Mesendoderm (in vitro differentiated cells): Measurements from ENCODE around the gene SLC4A4.

Experiments used
- DNase-seq: peaks from one replicate; pipeline ENCODE4 v3.0.0; 2013
- H2AK5ac ChIP-seq: 2 replicates; pipeline ENCODE4 v1.6.1; 2013; ENCODE audit warnings: low read length, inconsistent platforms
- H2BK120ac ChIP-seq: 2 replicates; pipeline ENCODE4 v1.6.1; 2013; ENCODE audit warnings: low read depth, mild to moderate bottlenecking, low read length, moderate library complexity, mixed read lengths
- H2BK15ac ChIP-seq: replicated peaks from 2 replicates; pipeline ENCODE4 v1.6.1; 2013; ENCODE audit warnings: low read depth, mild to moderate bottlenecking, moderate library complexity
- H2BK5ac ChIP-seq: 2 replicates; pipeline ENCODE4 v1.6.1; 2013; ENCODE audit warnings: low read length, inconsistent platforms
- H3K18ac ChIP-seq: 2 replicates; pipeline ENCODE4 v1.6.1; 2013; ENCODE audit warnings: mild to moderate bottlenecking, low read length, mixed read lengths
- H3K23ac ChIP-seq: one replicate; pipeline ENCODE4 v1.6.1; 2013; ENCODE audit warnings: low read length
- H3K27ac ChIP-seq: 2 replicates; pipeline ENCODE4 v1.5.1; 2013; ENCODE audit warnings: low read depth, mild to moderate bottlenecking, inconsistent platforms, low read length, moderate library complexity
- H3K27me3 ChIP-seq: 2 replicates; pipeline ENCODE4 v1.6.1; 2013; ENCODE audit warnings: low read length, control low read depth, mild to moderate bottlenecking, inconsistent platforms; ENCODE audit not compliant: insufficient read depth, poor library complexity
- H3K36me3 ChIP-seq: 2 replicates; pipeline ENCODE4 v1.6.1; 2013; ENCODE audit warnings: low read length, inconsistent platforms; ENCODE audit not compliant: control insufficient read depth, insufficient read depth
- H3K4ac ChIP-seq: one replicate; pipeline ENCODE4 v1.6.1; 2013; ENCODE audit warnings: low read depth, mild to moderate bottlenecking, low read length, moderate library complexity
- H3K4me1 ChIP-seq: 2 replicates; pipeline ENCODE4 v1.6.1; 2013; ENCODE audit warnings: low read depth, low read length, inconsistent platforms; ENCODE audit not compliant: control insufficient read depth
- H3K4me2 ChIP-seq: 2 replicates; pipeline ENCODE4 v1.6.1; 2013; ENCODE audit warnings: low read length
- H3K4me3 ChIP-seq: 2 replicates; pipeline ENCODE4 v1.5.1; 2013; ENCODE audit warnings: mild to moderate bottlenecking, low read length
- H3K56ac ChIP-seq: one replicate; pipeline ENCODE4 v1.6.1; 2013; ENCODE audit warnings: low read length
- H3K79me1 ChIP-seq: 2 replicates; pipeline ENCODE4 v1.6.1; 2013; ENCODE audit warnings: low read length, inconsistent platforms
- H3K79me2 ChIP-seq: 2 replicates; pipeline ENCODE4 v1.6.1; 2013; ENCODE audit warnings: mild to moderate bottlenecking, low read length; ENCODE audit not compliant: control insufficient read depth, insufficient read depth
- H3K9ac ChIP-seq: 2 replicates; pipeline ENCODE4 v1.6.1; 2013; ENCODE audit warnings: low read length, inconsistent platforms
- H4K5ac ChIP-seq: one replicate; pipeline ENCODE4 v1.6.1; 2013; ENCODE audit warnings: low read length
- H4K8ac ChIP-seq: one replicate; pipeline ENCODE4 v1.6.1; 2013; ENCODE audit warnings: low read depth, mild to moderate bottlenecking, control low read depth, low read length, moderate library complexity
- WGBS: extraction: QIAGEN DNeasy Blood & Tissue Kit; methylation state at CpG from one replicate; pipeline ENCODE4 v1.1.7; 2013; ENCODE audit warnings: low lambda C conversion rate, missing lambda C conversion rate; ENCODE audit not compliant: insufficient coverage; ENCODE audit errors: extremely low coverage; 5-methylcytosine and 5-hydroxymethylcytosine counted together

Gene SLC4A4

DNA sequence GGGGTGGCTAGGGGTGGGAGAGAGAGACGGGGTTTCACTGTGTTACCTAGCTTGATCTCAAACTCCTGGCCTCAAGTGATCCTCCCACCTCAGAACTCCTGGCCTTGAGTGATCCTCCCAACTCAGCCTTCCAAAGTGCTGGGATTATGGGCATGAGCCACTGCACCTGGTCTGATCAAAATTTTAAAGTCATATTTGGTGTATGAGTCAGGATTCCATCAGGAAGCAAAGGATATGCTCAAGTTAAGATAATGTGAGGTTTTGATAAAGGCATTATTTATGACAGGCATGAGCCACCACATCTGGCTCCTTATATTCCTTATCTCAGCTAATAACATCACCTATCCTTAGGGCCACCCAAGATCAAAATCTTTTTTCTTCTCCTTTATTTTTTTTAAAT, 182.0 kb downstream of the SLC4A4 start:
- no CpG with 5 or more reads among the region's 1 CpG for WGBS
- no peak overlapping the region for H4K8ac ChIP-seq
- H3K27ac ChIP-seq: no peak overlapping the region

DNA sequence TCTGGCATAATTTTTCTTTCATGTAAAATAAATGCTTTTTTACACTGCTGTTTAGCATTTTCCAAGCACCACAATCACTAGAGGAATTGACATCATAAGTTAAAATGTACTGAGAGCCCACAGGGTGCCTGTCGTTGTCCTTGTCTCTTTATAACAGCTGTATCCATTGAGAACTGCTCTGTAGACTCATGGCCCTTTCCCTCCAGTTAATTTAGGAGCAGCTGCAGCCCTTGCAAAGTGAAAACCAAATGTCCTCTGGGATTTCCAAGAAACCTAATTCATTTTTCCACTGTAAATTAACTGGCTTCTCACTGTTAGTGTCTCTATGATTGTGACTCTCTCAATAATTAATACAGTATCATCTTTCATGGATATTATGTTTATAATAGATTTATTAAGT, 185.9 kb downstream of the SLC4A4 start:
- Histone ChIP-seq H3K4ac (no peak overlapping the region), H3K27ac (no peak overlapping the region), H2BK15ac (no peak overlapping the region), H2BK120ac (no peak overlapping the region), H2BK5ac (no peak overlapping the region), H3K79me1 (no peaks in the 10 kb centered on the region), H3K56ac (no peak overlapping the region), H4K8ac (no peak overlapping the region), H3K23ac (no peak overlapping the region), H3K79me2 (no peaks in the 10 kb centered on the region), H3K9ac (no peak overlapping the region), H2AK5ac (no peak overlapping the region), H3K4me1 (no peaks in the 10 kb centered on the region), H3K27me3 (no peaks in the 10 kb centered on the region), H3K18ac (no peak overlapping the region), H3K36me3 (no peaks in the 10 kb centered on the region), H4K5ac (no peak overlapping the region), H3K4me2 (no peak overlapping the region), H3K4me3 (no peak overlapping the region)
- no CpG with 5 or more reads among the region's 1 CpG for WGBS
- DNase-seq: no peak

More for the DNA sequence above, 182.0 kb downstream of the SLC4A4 start:
- H3K27me3 ChIP-seq: no peaks in the 10 kb centered on the region
- H2AK5ac ChIP-seq: no peak overlapping the region
- H3K18ac ChIP-seq: no peak overlapping the region
- no peak overlapping the region for H3K23ac ChIP-seq
- H3K4ac ChIP-seq: no peak overlapping the region
- no peak overlapping the region for H2BK120ac ChIP-seq
- no peak overlapping the region for H3K4me2 ChIP-seq
- no peak overlapping the region for H3K9ac ChIP-seq
- H3K56ac ChIP-seq: no peak overlapping the region
- H3K4me1 ChIP-seq: no peaks in the 10 kb centered on the region
- no peak overlapping the region for H2BK15ac ChIP-seq
- no peak overlapping the region for H4K5ac ChIP-seq
- H3K36me3 ChIP-seq: no peaks in the 10 kb centered on the region
- DNase-seq: no peak
- H2BK5ac ChIP-seq: no peak overlapping the region
- no peak overlapping the region for H3K4me3 ChIP-seq
- H3K79me1 ChIP-seq: no peaks in the 10 kb centered on the region
- H3K79me2 ChIP-seq: no peaks in the 10 kb centered on the region

DNA sequence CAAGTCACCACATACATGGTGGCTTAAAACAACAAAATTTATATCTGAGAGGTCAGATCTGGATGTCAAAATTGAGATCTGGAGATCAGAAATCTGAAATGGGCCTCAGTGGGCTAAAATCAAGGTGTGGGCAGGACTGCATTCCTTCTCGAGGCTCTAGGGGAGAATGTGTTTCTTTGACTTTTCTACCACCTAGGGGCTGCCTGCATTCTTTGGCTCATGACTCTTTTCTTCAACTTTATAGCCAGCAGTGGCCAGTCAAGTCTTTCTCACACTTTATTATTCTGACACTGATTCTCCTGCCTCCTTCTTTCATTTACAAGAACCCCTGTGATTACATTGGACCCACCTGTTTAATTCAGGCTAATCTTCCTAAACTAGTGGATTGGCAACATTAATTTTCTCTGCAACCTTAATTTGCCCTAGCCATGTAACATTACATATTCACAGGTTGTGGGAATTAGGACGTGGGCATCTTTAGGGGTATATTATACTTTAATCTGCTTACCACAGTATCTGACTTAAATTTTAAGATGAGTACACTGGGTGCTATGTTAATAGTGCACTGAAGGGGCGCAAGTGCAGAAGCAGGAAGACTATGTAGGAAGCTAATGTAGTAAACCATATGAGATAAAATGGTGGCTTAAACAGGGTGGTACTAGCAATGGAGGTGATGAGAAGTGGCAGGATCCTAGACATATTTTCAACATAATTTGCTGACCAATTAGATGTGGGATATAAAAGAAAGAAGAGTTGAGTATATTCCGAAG, 188.0 kb downstream of the SLC4A4 start:
- Histone ChIP-seq H3K18ac (no peak overlapping the region), H3K79me2 (no peaks in the 10 kb centered on the region)
- WGBS: no CpG with 5 or more reads among the region's 4 CpGs

DNA sequence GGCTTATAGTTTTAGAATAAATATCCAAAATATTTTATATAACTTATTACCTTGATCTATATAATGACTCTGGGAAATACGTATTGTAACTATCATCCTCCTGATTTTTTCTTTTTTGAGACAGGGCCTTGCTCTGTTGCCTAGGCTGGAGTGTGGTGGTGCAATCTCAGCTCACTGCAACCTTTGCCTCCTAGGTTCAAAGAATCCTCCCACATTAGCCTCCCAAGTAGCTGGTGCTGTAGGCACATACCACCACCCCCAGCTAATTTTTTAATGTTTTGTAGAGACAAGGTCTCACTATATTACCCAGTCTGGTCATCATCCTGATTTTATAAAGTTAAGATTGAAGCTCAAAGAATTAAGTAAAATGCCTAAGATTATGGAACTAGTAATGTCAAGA, 193.6 kb downstream of the SLC4A4 start:
- Histone ChIP-seq H2BK5ac (no peak overlapping the region), H4K8ac (no peak overlapping the region)
- WGBS: no CpG with 5 or more reads among the region's 1 CpG

More for the DNA sequence above, 188.0 kb downstream of the SLC4A4 start:
- Histone ChIP-seq H3K4me2 (no peak overlapping the region), H3K4me3 (no peak overlapping the region), H3K4me1 (no peaks in the 10 kb centered on the region), H3K27me3 (no peaks in the 10 kb centered on the region), H3K27ac (no peak overlapping the region), H4K5ac (no peak overlapping the region), H3K23ac (no peak overlapping the region), H2BK15ac (no peak overlapping the region), H4K8ac (no peak overlapping the region), H3K79me1 (no peaks in the 10 kb centered on the region), H3K4ac (no peak overlapping the region), H3K56ac (no peak overlapping the region), H2AK5ac (no peak overlapping the region), H3K9ac (no peak overlapping the region), H2BK120ac (no peak overlapping the region), H2BK5ac (no peak overlapping the region), H3K36me3 (no peaks in the 10 kb centered on the region)
- DNase-seq: peak; percentile 69

DNA sequence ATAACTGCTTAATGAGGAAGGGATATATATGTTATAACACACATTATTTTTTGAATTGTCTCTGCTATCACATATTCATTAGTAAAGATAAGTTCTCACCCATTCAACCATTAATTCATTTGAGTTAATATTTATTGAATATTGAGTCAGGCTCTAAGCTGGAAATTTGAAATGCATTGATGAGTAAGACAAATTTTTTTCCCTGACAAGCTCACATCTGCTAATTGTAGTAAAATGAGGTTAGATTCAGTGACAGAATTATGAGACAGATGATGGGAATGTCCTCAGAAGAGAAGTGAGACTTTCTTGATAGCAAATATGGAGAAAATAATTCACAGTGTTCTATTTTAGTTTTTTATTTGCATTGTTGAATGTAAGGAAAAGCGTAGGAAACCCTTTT, 194.3 kb downstream of the SLC4A4 start:
- Histone ChIP-seq H3K36me3 (no peaks in the 10 kb centered on the region), H3K27ac (no peak overlapping the region), H3K9ac (no peak overlapping the region), H3K56ac (no peak overlapping the region), H2AK5ac (no peak overlapping the region), H3K23ac (no peak overlapping the region), H3K79me2 (no peaks in the 10 kb centered on the region), H2BK120ac (no peak overlapping the region), H3K4me3 (no peak overlapping the region), H3K27me3 (no peaks in the 10 kb centered on the region), H3K18ac (no peak overlapping the region), H2BK5ac (no peak overlapping the region), H4K5ac (no peak overlapping the region), H3K4me1 (no peaks in the 10 kb centered on the region), H3K4me2 (no peak overlapping the region), H2BK15ac (no peak overlapping the region), H3K4ac (no peak overlapping the region), H4K8ac (no peak overlapping the region), H3K79me1 (no peaks in the 10 kb centered on the region)
- no CpG with 5 or more reads among the region's 1 CpG for WGBS
- no peak for DNase-seq

More for the DNA sequence above, 193.6 kb downstream of the SLC4A4 start:
- no peaks in the 10 kb centered on the region for H3K79me1 ChIP-seq
- H2BK15ac ChIP-seq: no peak overlapping the region
- no peak overlapping the region for H3K4me3 ChIP-seq
- H3K56ac ChIP-seq: no peak overlapping the region
- H3K79me2 ChIP-seq: no peaks in the 10 kb centered on the region
- H3K4me2 ChIP-seq: no peak overlapping the region
- H4K5ac ChIP-seq: no peak overlapping the region
- H3K4ac ChIP-seq: no peak overlapping the region
- H3K18ac ChIP-seq: no peak overlapping the region
- H2BK120ac ChIP-seq: no peak overlapping the region
- no peaks in the 10 kb centered on the region for H3K4me1 ChIP-seq
- no peaks in the 10 kb centered on the region for H3K27me3 ChIP-seq
- H3K36me3 ChIP-seq: no peaks in the 10 kb centered on the region
- DNase-seq: no peak
- no peak overlapping the region for H3K27ac ChIP-seq
- no peak overlapping the region for H3K9ac ChIP-seq
- H3K23ac ChIP-seq: no peak overlapping the region
- no peak overlapping the region for H2AK5ac ChIP-seq

DNA sequence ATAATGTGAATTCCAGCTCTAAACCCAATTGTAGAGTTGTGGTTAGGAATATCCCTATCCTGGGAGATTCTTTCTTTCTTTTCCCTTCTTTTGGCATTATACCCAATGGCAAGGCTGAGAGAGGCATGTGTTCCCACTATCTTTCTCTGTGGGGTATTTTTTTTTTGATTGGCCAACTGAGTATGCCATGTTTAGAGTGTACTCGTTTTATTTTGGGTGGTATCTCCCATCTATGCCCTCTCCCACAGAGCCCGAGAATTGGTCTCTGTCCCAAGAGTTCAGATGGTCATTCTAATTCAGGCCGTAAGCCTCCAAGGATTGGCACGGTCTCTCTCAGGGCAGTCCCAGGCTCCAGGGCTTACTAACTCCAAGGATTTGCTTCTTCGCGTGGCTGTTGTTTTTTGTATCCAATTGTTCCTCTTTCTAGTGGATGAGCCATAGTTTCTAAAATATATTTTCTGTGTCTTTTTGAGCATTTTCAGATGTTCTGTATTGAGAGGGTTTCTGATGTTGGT, 198.8 kb downstream of the SLC4A4 start:
- no peaks in the 10 kb centered on the region for H3K36me3 ChIP-seq
- WGBS: no CpG with 5 or more reads among the region's 6 CpGs
- H3K4me2 ChIP-seq: no peak overlapping the region
- no peak overlapping the region for H3K4me3 ChIP-seq
- H3K4me1 ChIP-seq: no peaks in the 10 kb centered on the region
- no peak overlapping the region for H2BK120ac ChIP-seq
- H2AK5ac ChIP-seq: no peak overlapping the region
- no peak overlapping the region for H3K56ac ChIP-seq
- no peaks in the 10 kb centered on the region for H3K79me2 ChIP-seq
- H4K8ac ChIP-seq: no peak overlapping the region
- DNase-seq: no peak
- no peak overlapping the region for H3K18ac ChIP-seq
- H3K4ac ChIP-seq: no peak overlapping the region
- no peaks in the 10 kb centered on the region for H3K27me3 ChIP-seq
- H3K27ac ChIP-seq: no peak overlapping the region
- H2BK5ac ChIP-seq: no peak overlapping the region
- H3K23ac ChIP-seq: no peak overlapping the region
- H4K5ac ChIP-seq: no peak overlapping the region
- no peak overlapping the region for H3K9ac ChIP-seq
- no peaks in the 10 kb centered on the region for H3K79me1 ChIP-seq
- no peak overlapping the region for H2BK15ac ChIP-seq
